Transverse colon (tissue), 4 donors: Measurements from ENCODE around the gene APOLD1. TPM values are rescaled to one million over a fixed set of nuclear protein-coding genes. Genes with fewer than 3 reads are reported as not detected.

Experiments
- DNase-seq: peaks from one replicate; pipeline ENCODE4 v3.0.0-alpha.2; 2019
- H3K27ac ChIP-seq, 4 donors: fragments of 200-600 bp; sonication (generic); 2 replicates each; pipeline ENCODE4 v1.5.1; 2016 to 2018; ENCODE audit warnings: inconsistent platforms in 4 of 4
- H3K27me3 ChIP-seq: fragments of 200-600 bp; sonication (generic); 2 replicates; pipeline ENCODE4 v1.5.1; 2017; ENCODE audit warnings: inconsistent platforms
- H3K36me3 ChIP-seq, 4 donors: fragments of 200-600 bp; sonication (generic); 2 replicates each; pipeline ENCODE4 v1.5.1; 2017 to 2019; ENCODE audit warnings: inconsistent platforms in 4 of 4
- H3K4me1 ChIP-seq, 4 donors: fragments of 200-600 bp; sonication (generic); 2 replicates each; pipeline ENCODE4 v1.5.1; 2017 to 2020; ENCODE audit warnings: inconsistent platforms in 4 of 4
- H3K4me3 ChIP-seq, 4 donors: fragments of 200-600 bp; sonication (generic); 1 replicate in 1 of 4; 2 replicates in 3 of 4; pipeline versions ENCODE4 v1.5.1 to v1.6.1; 2017 to 2019; ENCODE audit warnings: inconsistent platforms in 4 of 4
- H3K9me3 ChIP-seq, 2 donors: fragments of 200-600 bp; sonication (generic); 2 replicates each; pipeline ENCODE4 v1.5.1; 2017 to 2019; ENCODE audit warnings: inconsistent platforms in 2 of 2
- EP300 ChIP-seq: sonication (generic); formaldehyde crosslinking; IDR thresholded peaks from one replicate; pipeline ENCODE4 v1.6.1; 2017; ENCODE audit warnings: antibody characterized with exemption, low read depth
- POLR2A ChIP-seq: fragments of 450-650 bp; IDR thresholded peaks from one replicate; pipeline ENCODE4 v1.6.1; 2016; ENCODE audit warnings: antibody characterized with exemption, mild to moderate bottlenecking, moderate library complexity
- POLR2AphosphoS5 ChIP-seq, 3 donors: sonication (generic); formaldehyde crosslinking; IDR thresholded peaks; one replicate each; pipeline ENCODE4 v1.6.1; 2016; ENCODE audit warnings: antibody characterized with exemption in 3 of 3
- WGBS, 2 donors: methylation state at CpG; one replicate each; pipeline ENCODE4 v1.1.5; 2018; ENCODE audit warnings: low coverage in 1 of 2; 5-methylcytosine and 5-hydroxymethylcytosine counted together
- in situ Hi-C, 4 donors: fragments of 200-750 bp; cut with MboI; loops; one replicate each; pipeline versions ENCODE4 v1.15.0 to v1.15.1; 2017; ENCODE audit warnings: low sequenced_read_pairs in 3 of 4, low pct_ligation_motif_present in 1 of 4, low pct_unique_long_range_greater_than_20kb in 1 of 4
- intact Hi-C: fragments of 100-400 bp; cut with DNase I; formaldehyde crosslinking; loops from one replicate; pipeline ENCODE4 v1.15.1; 2023; ENCODE audit warnings: low total_unique reads
- total RNA-seq, 4 donors: library from RNA; depleted of rRNA; stranded (reverse); fragments of >200 nt; gene quantifications; one replicate each; pipeline ENCODE4 v1.1.0, GENCODE V29; 2016
- TF ChIP-seq, protein P1 (sequence below), 5 experiments: fragments of 200-600 bp in 3 of 5; fragments of 450-650 bp in 2 of 5; sonication (generic) in 3 of 5; IDR thresholded peaks; 1 replicate in 2 of 5; 2 replicates in 3 of 5; pipeline ENCODE4 v1.5.1; 2016 to 2017; ENCODE audit warnings: antibody characterized with exemption in 5 of 5, inconsistent platforms in 3 of 5, mild to moderate bottlenecking in 2 of 5, moderate library complexity in 1 of 5

Gene APOLD1
- total RNA-seq, 4 donors from 2014 or later: 3.0 to 11.3 (median 7.7) TPM

- intact Hi-C loops (no loop called here), in situ Hi-C loops (no loop called here)
- peaks cover 0 to 14% (median 8%) of the 10 kb centered on the region in 4 donors for H3K4me1 ChIP-seq
- no peaks in the 10 kb centered on the region for H3K27me3 ChIP-seq
- DNase-seq: no peak
- H3K9me3 ChIP-seq: no peaks in the 10 kb centered on the region
- no peak overlapping the region for H3K27ac ChIP-seq
- no peak overlapping the region for H3K4me3 ChIP-seq
- no peak for TF ChIP-seq POLR2AphosphoS5 (IDR thresholded peaks at IDR 0.05)
- TF ChIP-seq, protein P1, sequence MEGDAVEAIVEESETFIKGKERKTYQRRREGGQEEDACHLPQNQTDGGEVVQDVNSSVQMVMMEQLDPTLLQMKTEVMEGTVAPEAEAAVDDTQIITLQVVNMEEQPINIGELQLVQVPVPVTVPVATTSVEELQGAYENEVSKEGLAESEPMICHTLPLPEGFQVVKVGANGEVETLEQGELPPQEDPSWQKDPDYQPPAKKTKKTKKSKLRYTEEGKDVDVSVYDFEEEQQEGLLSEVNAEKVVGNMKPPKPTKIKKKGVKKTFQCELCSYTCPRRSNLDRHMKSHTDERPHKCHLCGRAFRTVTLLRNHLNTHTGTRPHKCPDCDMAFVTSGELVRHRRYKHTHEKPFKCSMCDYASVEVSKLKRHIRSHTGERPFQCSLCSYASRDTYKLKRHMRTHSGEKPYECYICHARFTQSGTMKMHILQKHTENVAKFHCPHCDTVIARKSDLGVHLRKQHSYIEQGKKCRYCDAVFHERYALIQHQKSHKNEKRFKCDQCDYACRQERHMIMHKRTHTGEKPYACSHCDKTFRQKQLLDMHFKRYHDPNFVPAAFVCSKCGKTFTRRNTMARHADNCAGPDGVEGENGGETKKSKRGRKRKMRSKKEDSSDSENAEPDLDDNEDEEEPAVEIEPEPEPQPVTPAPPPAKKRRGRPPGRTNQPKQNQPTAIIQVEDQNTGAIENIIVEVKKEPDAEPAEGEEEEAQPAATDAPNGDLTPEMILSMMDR (IDR thresholded peaks at IDR 0.05): no peak
- no peak for TF ChIP-seq EP300
- TF ChIP-seq POLR2A: no peak
- WGBS, 2 donors: 74 to 94% methylated on average over 6 of the region's 6 CpGs
- peaks cover 0 to 61% (median 31%) of the 10 kb centered on the region in 4 donors for H3K36me3 ChIP-seq
These were observed 36.5 kb downstream of the APOLD1 start for GRCh38 chr12:12821975-12822374.

- Histone ChIP-seq H3K9me3 (no peaks in the 10 kb centered on the region), H3K4me1 (peaks cover 0 to 14% (median 8%) of the 10 kb centered on the region in 4 donors), H3K27me3 (no peaks in the 10 kb centered on the region), H3K27ac (no peak overlapping the region), H3K36me3 (peaks cover 0 to 67% (median 34%) of the 10 kb centered on the region in 4 donors), H3K4me3 (no peak overlapping the region)
- no peak for DNase-seq
- 89 to 100% methylated on average over 2 to 4 of the region's 4 CpGs for WGBS, 2 donors
- intact Hi-C loops (no loop called here), in situ Hi-C loops (no loop called here)
- no peak for TF ChIP-seq POLR2A
- TF ChIP-seq, protein P1 (IDR thresholded peaks at IDR 0.05): no peak
- no peak for TF ChIP-seq POLR2AphosphoS5 (IDR thresholded peaks at IDR 0.05)
- TF ChIP-seq EP300: no peak
These were observed 37.4 kb downstream of the APOLD1 start for GRCh38 chr12:12822886-12823285.

- Histone ChIP-seq H3K36me3 (peaks cover 0 to 70% (median 36%) of the 10 kb centered on the region in 4 donors), H3K4me1 (peaks cover 0 to 14% (median 8%) of the 10 kb centered on the region in 4 donors), H3K27ac (no peak overlapping the region), H3K4me3 (no peak overlapping the region), H3K27me3 (no peaks in the 10 kb centered on the region), H3K9me3 (no peaks in the 10 kb centered on the region)
- DNase-seq: no peak
- 52 to 69% methylated on average over 2 of the region's 2 CpGs for WGBS, 2 donors
- intact Hi-C loops: no loop called here
- TF ChIP-seq POLR2AphosphoS5 (IDR thresholded peaks at IDR 0.05) (no peak), EP300 (no peak), POLR2A (no peak)
- TF ChIP-seq, protein P1 (IDR thresholded peaks at IDR 0.05): no peak
- in situ Hi-C loops: no loop called here
These were observed 37.8 kb downstream of the APOLD1 start for GRCh38 chr12:12823300-12823699.

DNA sequence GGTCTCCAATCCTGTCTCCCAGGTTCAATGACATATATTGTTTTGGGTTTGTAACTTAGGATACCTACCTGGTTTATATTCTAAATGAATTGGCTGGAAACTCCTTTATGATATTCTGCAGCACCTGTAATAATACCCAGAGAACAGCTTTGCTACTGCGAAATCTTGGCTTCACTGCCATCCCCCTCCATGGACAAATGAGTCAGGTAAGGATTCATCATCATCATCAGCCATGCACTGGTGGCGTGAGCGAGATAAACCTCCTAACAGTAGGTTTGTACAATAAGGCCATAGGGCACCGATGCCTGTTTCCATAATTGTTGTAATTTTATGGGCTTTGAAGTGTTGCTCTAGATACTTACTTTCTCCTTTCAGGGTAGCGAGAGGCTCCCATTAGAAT is 38.4 kb downstream of the APOLD1 start:
- Histone ChIP-seq H3K4me3 (no peak overlapping the region), H3K36me3 (peaks cover 0 to 75% (median 39%) of the 10 kb centered on the region in 4 donors), H3K4me1 (peaks cover 0 to 14% (median 8%) of the 10 kb centered on the region in 4 donors), H3K27me3 (no peaks in the 10 kb centered on the region), H3K9me3 (no peaks in the 10 kb centered on the region), H3K27ac (no peak overlapping the region)
- in situ Hi-C loops (no loop called here), intact Hi-C loops (no loop called here)
- no peak for DNase-seq
- WGBS, 2 donors: 93 to 99% methylated on average over 4 to 5 of the region's 5 CpGs
- TF ChIP-seq, protein P1 (IDR thresholded peaks at IDR 0.05): no peak
- TF ChIP-seq POLR2A: no peak
- no peak for TF ChIP-seq POLR2AphosphoS5 (IDR thresholded peaks at IDR 0.05)
- TF ChIP-seq EP300: no peak
